GM15510 (cell line): Measurements from ENCODE around the gene CHST1.

Source experiments
- POLR2A ChIP-seq: IDR thresholded peaks from 3 replicates; pipeline ENCODE4 v1.6.1; 2011; ENCODE audit warnings: borderline replicate concordance; ENCODE audit not compliant: insufficient read length; ENCODE audit errors: extremely low read depth

Gene CHST1

DNA sequence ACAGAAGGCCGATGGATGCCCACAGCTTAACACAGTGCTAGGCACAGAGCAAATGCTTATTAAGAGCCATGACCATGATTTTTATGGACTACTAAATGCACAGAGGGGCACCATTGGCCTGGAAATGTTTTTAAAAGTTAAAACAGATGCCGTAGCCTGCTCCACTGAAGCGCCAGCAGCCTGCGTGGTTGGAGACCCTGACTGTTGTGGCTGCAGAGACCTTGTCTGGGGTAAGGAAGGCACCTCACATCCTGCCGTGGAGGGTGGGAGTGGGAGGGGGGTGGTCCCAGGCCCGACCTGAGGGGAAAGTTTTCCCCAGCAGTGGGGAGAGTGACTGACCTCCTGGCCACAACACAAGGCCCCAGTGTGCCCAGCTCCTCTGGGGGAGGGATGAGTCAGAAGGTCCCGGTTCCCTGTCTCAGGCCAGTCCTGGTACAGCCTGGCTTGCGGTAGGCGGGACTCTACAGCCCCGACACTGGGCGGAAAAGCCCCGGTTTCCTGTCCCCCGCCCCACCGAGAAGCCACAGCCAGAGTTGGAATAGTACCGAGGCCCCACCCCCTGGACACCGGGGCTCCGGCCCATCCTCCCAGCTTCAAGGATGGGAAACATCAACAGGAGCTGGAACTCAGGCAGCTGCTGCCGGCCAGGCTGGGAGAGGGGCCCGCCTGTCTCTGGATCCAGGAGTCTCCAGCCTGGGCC is 7.0 kb downstream of the CHST1 start:
- TF ChIP-seq POLR2A: no peak

DNA sequence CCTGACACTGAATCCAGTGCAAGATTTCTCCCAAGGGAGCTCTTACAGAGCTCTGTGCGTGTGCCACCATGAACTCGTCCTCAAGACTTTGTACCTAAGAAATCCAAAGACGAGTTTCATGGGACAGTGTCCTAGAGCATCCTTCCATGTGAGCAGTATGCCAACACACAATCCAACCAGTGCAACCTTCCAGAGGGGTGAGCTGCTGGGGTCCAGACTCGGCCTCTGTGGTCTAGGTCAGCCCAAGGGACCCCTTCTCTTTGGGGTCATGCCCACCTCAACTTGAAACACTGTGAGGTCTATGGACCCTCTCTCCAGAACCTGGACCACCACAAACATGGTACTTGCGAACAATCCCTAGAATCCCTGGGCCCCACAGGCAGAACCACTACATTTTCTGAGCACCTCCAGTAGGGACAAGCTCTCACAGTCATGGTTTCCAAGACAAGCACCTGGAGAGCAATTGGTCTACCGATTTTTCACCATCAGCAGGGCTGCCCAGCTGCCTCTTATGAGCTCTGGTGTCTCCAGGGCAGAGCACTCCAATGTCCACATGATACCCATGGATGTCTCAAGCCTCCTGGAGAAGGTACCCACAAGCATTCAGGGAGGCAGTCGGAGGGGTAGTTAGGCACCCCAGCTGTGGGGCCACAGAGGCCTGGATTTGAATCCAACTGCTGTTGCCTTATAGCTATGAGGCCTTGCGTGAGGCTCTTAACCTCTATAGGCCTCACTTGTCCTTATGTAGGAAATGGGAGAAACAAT is 7.7 kb downstream of the CHST1 start:
- no peak for TF ChIP-seq POLR2A

DNA sequence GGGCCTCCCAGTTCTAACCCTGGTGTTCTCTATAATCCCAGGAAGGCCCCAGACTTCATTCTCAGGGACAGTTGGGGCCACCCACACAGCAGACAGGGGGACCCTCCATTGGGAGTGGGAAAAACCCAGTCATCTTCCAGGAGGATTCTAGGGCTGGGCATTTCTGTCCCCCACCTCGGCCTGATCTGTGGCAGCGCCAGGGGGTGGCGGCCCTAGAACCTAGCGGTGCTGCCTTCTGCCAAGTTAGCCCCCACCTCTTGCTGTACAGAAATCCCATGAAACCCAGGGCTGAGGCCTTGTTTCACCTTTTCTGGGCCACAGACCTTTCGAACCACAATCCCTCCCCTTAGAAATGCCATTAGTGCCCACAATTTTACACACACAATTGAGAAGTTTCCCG is 9.6 kb downstream of the CHST1 start:
- TF ChIP-seq POLR2A: no peak

DNA sequence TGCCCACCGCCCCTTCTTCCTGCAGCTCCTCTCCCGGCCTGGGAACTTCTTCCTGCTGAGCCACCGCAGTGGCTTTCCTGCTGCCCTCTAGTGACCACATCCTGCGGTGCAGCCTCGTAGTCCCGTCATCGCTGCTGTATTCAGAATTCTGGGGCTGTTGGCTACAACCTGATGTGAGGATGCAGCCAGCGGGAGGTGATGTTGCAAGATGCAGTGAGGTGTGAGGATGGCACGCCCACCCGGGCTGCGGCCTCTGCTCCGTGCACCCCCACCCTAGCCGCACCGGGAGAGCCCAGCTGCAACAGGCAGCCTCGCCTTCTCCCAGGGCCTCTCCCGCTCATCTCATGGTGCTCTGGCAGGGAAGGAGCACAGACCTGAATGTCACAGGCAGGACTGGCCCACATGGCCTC is 10.1 kb downstream of the CHST1 start:
- no peak for TF ChIP-seq POLR2A

DNA sequence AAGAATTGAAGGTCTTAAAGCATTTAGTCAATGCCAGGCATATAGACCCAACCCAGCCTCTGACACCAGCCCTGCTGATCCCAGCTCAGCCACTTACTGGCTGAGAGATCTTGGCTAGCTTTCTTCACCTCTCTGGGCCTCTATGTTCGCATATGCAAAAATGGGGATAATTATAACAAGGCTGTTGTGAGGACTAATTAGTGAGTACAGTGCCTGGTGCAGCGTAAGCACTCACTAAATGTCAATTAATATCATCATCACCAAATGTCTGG is 10.5 kb downstream of the CHST1 start:
- TF ChIP-seq POLR2A: no peak

DNA sequence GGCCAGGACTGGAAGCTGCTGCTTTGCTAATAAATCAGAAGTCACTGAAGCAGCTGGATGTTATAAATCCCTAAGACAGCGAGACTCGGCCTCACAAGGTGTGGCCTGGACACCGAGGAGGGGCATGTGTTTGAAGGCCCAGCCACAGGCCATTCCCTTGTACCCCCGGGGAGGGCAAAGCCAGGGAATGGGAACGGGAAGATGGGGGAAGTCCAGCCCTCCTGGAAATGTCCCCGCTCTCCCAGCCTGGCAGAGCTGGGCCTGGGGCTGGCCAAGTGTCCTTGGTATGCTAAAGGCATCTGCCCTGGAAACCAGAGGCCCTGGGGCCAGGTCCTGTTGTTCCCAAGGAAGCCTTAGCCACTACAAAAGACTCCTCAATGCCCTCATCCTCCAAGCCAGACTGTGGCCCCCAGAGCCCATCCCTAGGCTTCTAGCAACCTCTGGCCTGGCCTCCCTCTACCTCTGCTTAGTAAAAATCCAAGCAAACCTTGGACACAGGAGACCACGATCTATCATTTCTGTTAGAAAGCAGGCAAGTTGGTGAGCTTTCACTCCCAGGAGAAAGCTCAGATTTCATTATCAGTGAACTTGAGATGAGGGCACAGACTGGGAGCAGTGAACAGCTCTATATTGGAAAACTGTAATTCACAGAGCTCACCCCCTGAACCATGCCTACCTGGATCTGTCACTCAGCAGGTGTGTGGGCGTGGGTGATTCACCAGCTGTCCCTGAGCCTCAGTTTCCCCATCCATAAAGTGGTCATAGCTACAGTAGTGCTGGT is 11.0 kb downstream of the CHST1 start:
- no peak for TF ChIP-seq POLR2A

DNA sequence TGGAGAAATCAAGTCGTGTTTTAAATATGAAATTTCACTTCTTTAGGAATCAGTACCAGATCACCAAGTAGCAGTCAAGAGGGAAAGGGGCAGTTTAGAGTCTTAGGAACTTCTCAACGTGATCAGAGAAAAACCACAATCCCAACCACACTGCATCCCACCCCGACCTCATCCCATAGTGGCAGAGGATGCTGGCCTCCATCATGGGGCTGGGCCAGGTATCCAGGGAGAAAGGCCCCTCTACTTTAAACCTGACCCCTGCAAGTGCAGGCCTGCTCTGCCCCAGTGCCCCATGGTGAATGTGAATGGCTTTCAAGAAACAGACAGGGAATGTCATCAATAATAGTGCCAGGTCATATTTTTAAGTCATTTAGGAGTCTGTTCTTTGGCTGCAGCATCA is 12.1 kb downstream of the CHST1 start:
- TF ChIP-seq POLR2A: no peak

DNA sequence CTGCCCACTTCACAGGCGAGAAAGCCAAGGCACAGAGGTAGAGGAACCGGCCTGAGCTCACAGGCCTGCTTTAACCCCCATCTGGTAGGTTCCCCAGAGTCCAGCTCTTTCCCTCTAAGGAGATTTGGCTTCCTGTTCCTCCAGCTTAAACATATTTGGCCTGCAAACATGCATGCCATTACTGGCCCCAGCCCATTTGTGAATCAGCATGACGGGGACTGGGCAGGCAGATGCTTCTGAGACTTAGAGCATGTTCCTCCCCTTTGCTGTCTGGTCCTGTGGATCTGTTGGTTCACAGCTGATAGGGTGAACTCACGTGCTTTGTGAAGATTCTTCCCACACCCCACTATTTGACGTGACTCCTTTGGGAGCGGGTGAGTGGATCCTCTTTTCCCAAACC is 12.6 kb downstream of the CHST1 start:
- TF ChIP-seq POLR2A: no peak

DNA sequence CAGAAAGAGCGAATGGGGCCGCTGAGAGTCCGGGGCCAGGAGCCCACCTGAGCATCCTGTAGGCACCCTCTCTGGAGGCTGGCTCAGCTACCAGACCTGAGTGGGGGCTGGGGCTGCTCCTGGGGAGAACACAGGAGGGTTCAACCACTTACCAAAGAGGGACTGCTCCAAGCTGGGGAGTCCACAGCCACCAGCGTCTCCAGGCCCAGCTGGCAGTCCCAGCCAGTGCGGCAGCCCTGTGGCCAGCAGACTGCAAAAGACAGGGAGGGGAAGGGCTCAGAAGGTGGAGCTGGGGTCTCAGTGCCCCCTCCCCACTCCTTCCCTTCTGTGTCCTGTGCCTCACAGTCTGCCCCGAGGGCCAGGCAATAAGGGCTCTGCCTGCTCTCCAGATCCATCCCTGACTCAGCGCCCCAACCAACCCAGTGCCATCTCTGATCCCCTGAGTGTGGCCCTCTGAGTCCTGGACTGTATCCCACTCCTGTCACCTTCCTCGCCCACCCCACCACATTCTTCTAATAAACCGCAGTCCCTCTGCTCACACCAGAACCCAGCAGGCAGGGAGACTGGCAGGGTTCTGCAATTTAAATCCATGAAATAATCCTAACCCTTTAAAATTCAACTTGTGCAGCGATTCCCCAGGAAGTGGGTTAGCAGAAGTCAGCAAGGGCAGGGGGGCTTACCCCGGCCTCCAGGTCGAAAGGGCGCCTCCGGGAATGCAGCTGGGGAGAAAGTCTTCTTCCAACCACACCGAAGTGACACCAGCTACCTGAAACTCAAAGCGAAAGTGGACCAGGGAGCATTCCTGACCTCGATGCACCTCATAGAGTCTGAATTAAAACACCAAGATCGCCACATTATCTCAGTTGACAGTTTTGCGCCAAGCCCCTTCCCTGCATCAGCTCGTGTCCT is 13.3 kb downstream of the CHST1 start:
- TF ChIP-seq POLR2A: no peak

DNA sequence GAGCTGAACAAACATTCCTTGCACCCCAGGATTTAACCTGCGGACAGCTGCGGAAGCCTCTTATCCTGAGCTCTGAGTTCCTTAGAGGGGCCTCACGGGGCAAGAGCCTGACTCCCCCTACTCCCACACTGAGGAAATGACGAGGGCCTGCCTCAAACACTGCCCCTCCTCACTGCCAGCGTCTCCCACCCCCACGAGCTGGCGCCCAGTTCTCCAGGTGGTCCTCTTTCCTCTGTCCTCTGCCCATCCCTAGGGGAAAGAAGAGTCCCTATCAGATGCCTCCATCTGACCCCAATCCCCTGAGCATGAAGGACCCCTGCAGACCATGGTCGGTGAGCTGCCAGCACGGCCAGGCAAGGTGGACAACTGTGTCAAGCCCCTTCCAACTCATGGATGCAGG is 14.3 kb downstream of the CHST1 start:
- no peak for TF ChIP-seq POLR2A

DNA sequence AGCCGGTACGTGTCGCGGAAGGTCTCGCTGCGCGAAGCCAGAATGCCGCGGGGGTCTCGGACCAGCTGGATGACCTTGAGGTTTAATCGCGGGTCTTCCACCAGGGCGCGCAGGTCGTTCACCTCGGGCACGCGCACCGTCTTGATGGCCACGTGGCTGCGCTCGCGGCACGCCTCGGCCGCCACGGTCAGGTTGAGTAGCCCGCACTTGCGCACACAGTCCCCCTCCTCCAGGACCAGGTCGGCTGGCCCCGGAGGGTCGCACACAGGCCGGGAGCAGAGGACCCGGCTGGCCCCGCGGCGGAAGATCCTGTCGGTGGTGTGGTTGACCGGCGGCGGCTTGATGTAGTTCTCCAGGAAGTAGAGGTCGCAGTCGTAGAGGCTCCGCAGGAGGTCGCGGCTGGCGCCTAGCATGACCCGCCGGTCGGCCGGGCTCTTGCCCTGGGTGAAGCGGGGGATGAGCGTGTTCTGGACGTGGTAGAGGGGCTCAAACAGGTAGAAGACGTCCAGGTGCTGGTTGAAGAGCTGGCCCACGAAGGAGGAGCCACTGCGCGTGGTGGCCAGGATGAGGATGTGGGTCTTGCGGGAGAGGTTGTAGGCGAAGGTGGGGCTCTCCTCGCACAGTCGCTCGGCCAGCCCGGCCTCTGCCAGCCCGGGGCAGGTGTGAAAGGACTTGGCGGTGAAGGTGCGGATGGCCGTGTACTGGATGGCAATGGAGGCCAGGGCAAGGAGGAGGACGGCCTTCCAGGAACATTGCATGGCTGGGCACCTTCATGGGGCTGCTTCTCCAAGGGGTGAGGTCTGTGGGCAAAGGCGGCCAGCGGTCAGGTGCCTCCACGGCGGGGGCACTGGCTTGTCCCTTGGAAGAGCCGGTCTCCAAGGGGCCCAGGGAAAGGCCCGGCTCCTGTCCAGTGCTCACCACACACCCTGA is 15.0 kb downstream of the CHST1 start:
- TF ChIP-seq POLR2A: no peak

DNA sequence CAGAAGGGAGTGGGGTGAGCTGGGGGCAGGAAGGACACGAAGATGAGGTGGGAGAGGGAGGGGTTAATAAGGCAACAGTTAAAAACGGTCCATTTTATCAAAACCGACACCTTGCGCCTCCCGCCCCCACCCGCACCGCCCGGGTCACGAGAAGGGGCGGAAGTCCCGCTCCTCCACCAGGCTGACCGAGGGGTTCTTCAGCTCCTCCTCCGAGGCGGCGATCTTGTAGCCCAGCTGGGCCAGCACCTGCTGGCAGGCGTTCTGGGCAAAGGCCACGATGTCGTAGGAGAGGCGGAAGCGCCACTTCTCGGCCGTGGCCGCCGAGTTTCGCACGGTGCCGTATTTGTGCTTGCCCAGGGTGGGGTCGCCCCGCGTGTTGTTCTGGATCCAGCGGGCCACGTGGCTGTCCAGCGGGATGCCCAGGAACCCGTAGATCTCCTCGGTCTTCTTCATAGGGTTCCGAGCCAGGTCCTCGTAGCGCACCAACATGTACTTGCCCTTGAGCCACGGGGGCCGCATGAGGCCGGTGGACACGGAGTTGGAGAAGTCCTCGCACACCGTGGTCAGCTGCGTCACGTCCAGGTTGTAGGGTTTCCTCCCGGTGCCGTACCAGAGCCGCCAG is 15.8 kb downstream of the CHST1 start:
- no peak for TF ChIP-seq POLR2A

DNA sequence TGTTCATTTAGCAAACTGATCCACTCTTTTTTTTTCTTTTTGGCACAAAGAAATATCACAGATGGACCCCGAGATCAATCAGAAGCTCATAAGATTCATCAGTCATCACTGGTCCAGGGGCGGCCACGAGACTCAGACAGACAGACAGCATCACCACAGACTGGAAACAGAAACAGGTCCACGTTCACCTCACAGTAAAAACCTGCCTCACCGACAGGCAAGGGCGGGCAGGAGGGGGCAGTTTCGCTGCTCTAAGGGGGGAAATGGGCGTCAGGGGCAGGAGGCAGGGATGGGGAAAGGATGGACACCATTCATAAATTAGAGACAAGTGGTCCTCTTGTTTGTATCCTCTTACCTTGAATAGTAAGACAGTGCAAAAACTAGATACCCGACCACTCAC is 16.5 kb downstream of the CHST1 start:
- no peak for TF ChIP-seq POLR2A

DNA sequence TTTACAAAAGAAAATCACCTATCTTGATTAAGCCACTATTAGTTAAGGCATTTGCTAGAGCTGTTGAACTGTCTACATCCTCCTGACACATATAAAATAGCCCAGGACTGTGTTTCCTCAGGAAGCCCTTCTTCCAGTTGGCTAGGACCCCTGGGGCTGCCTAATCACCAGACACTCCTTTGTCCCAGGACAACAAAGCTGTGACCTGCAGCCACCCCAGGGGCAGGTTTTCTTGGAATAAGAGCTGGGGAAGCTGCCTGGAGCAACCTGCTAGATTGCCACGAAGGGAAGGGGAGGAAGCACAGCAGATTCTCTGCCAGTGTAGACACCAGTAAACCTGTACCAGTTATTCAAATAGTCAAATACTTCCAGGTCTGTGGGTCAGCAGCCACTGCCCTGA is 17.6 kb downstream of the CHST1 start:
- TF ChIP-seq POLR2A: no peak

DNA sequence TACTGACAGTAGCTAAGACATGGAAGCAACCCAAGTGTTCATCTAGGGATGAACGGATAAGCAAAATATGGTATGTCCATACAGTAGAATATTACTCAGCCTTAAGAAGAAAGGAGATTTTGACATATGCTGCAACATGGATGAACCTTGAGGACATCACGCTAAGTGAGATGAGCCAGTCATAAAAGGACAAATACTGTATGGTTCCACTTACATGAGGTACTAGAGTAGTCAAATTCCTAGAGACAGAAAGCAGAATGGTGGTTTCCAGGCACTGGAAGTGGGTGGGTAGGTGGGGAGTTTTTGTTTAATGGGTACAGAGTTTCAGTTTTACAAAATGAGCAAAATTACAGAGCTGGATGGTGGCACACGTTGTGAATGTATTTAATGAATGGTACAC is 18.1 kb downstream of the CHST1 start:
- no peak for TF ChIP-seq POLR2A
